GM12878 (cell line): ENCODE measurements around the gene LSM3. TPM values are rescaled to one million over a fixed set of nuclear protein-coding genes. Genes with fewer than 3 reads are reported as not detected.

Source experiments
- ATAC-seq: fragments of 200-7000 bp; cut with Tn5 transposase; 3 replicates; pipeline ENCODE4 v1.9.1; 2020; ENCODE audit warnings: mild to moderate bottlenecking, moderate library complexity
- BruUV-seq: library from RNA; stranded (reverse); fragments of 400-500 nt; replicated peaks from 2 replicates; lab custom pipeline; 2021; lab: Mats Ljungman, UMichigan
- CTCF ChIA-PET: fragments of 300-600 bp; sonication (Branson Sonifier 250); formaldehyde crosslinking; extraction: SDS; loops from one replicate; lab custom pipeline; 2021; ENCODE audit warnings: inconsistent platforms; lab: Yijun Ruan, JAX
- POLR2A ChIA-PET: fragments of 350-600 bp; formaldehyde crosslinking; extraction: SDS; loops from one replicate; lab custom pipeline; 2021; ENCODE audit warnings: inconsistent platforms; lab: Charles Lee
- RAD21 ChIA-PET: fragments of 300-600 bp; sonication (Branson Sonifier 250); formaldehyde crosslinking; loops from one replicate; lab custom pipeline; 2023; ENCODE audit warnings: antibody characterized with exemption; ENCODE audit not compliant: unreplicated experiment; lab: Charles Lee
- SMC1A ChIA-PET: fragments of 300-600 bp; sonication (Branson Sonifier 250); formaldehyde crosslinking; loops from one replicate; lab custom pipeline; 2023; ENCODE audit not compliant: unreplicated experiment, uncharacterized antibody; lab: Charles Lee
- DNase-seq: peaks from one replicate; pipeline ENCODE4 v3.0.0-alpha.2; 2011; ENCODE audit warnings: low read depth, low spot score
- FAIRE-seq: peaks from 3 replicates; lab custom pipeline; 2011; peaks lifted over from hg19 to GRCh38; lab: Jason Lieb, UNC
- H2AFZ ChIP-seq: 2 replicates; pipeline ENCODE4 v1.6.0; 2011; ENCODE audit warnings: low read depth, low read length, control low read depth; ENCODE audit not compliant: control insufficient read depth
- H3K27ac ChIP-seq: 2 replicates; pipeline ENCODE4 v1.5.1; 2011; ENCODE audit warnings: control low read depth; ENCODE audit not compliant: control insufficient read depth, insufficient read depth
- H3K27me3 ChIP-seq, 2 experiments: replicated peaks in 1 of 2; 2 replicates each; pipeline versions ENCODE4 v1.6.0 to v1.6.1; 2011; ENCODE audit warnings: low read length in 1 of 2; ENCODE audit not compliant: control insufficient read depth in 2 of 2, insufficient read depth in 2 of 2
- H3K36me3 ChIP-seq, 2 experiments: 2 replicates each; pipeline ENCODE4 v1.5.1; 2011; ENCODE audit warnings: low read length in 1 of 2; ENCODE audit not compliant: control insufficient read depth in 2 of 2, insufficient read depth in 2 of 2
- H3K4me1 ChIP-seq: 2 replicates; pipeline ENCODE4 v1.6.1; 2011; ENCODE audit warnings: mild to moderate bottlenecking, low read length, moderate library complexity, mixed read lengths; ENCODE audit not compliant: control insufficient read depth, insufficient read depth
- H3K4me2 ChIP-seq: 2 replicates; pipeline ENCODE4 v1.6.0; 2011; ENCODE audit warnings: control low read depth; ENCODE audit not compliant: control insufficient read depth, insufficient read depth
- H3K4me3 ChIP-seq: fragments of 200-600 bp; sonication (generic); 2 replicates; pipeline ENCODE4 v1.5.1; 2016
- H3K79me2 ChIP-seq: 2 replicates; pipeline ENCODE4 v1.6.0; 2011; ENCODE audit warnings: low read length; ENCODE audit not compliant: control insufficient read depth, insufficient read depth
- H3K9ac ChIP-seq: 2 replicates; pipeline ENCODE4 v1.8.0; 2011; ENCODE audit warnings: low read length, control low read depth, mixed read lengths; ENCODE audit not compliant: control insufficient read depth, insufficient read depth
- H3K9me3 ChIP-seq: replicated peaks from 3 replicates; pipeline ENCODE4 v1.5.1; 2011; ENCODE audit warnings: mild to moderate bottlenecking, low read length; ENCODE audit not compliant: control insufficient read depth, insufficient read depth
- H4K20me1 ChIP-seq: 2 replicates; pipeline ENCODE4 v1.6.0; 2011; ENCODE audit not compliant: control insufficient read depth, insufficient read depth
- ATF7 ChIP-seq: fragments of 450-650 bp; IDR thresholded peaks from 2 replicates; pipeline ENCODE4 v1.6.1; 2016; ENCODE audit warnings: low read depth, mild to moderate bottlenecking
- ESRRA ChIP-seq: IDR thresholded peaks from 2 replicates; pipeline ENCODE4 v1.6.1; 2012; ENCODE audit warnings: mild to moderate bottlenecking, low read length, improper control_type of control experiment
- EZH2 ChIP-seq: IDR thresholded peaks from 2 replicates; pipeline ENCODE4 v1.6.1; 2012; ENCODE audit warnings: low read depth, mild to moderate bottlenecking, control low read depth, inconsistent platforms, low read length, borderline replicate concordance; ENCODE audit not compliant: control insufficient read depth
- MEF2A ChIP-seq: IDR thresholded peaks from 2 replicates; pipeline ENCODE4 v1.6.1; 2011; ENCODE audit warnings: low read depth, mild to moderate bottlenecking, low read length, moderate library complexity; ENCODE audit not compliant: insufficient read depth
- NBN ChIP-seq: fragments of 450-650 bp; IDR thresholded peaks from 2 replicates; pipeline ENCODE4 v1.6.1; 2016
- SIN3A ChIP-seq: IDR thresholded peaks from 2 replicates; pipeline ENCODE4 v1.6.1; 2012; ENCODE audit warnings: low read depth, low read length, improper control_type of control experiment
- SMARCA5 ChIP-seq: fragments of 450-650 bp; IDR thresholded peaks from 2 replicates; pipeline ENCODE4 v1.6.1; 2017; ENCODE audit warnings: mild to moderate bottlenecking
- SMC3 ChIP-seq: IDR thresholded peaks from 2 replicates; pipeline ENCODE4 v1.6.1; 2011; ENCODE audit warnings: low read length, improper control_type of control experiment, borderline replicate concordance
- SPI1 ChIP-seq: IDR thresholded peaks from 2 replicates; pipeline ENCODE4 v1.6.1; 2011; ENCODE audit warnings: low read depth, mild to moderate bottlenecking, low read length, moderate library complexity, borderline replicate concordance; ENCODE audit not compliant: insufficient read depth
- STAT1 ChIP-seq: fragments of 450-650 bp; conservative IDR thresholded peaks from 2 replicates; pipeline ENCODE4 v1.6.1; 2014; ENCODE audit warnings: antibody characterized with exemption, mild to moderate bottlenecking
- SUPT20H ChIP-seq: IDR thresholded peaks from 2 replicates; pipeline ENCODE4 v1.6.1; 2011; ENCODE audit warnings: low read depth, mild to moderate bottlenecking, low read length, moderate library complexity, borderline replicate concordance; ENCODE audit not compliant: control insufficient read depth
- TAF1 ChIP-seq: IDR thresholded peaks from 2 replicates; pipeline ENCODE4 v1.6.1; 2011; ENCODE audit warnings: mild to moderate bottlenecking, low read depth, low read length, borderline replicate concordance
- TARDBP ChIP-seq: IDR thresholded peaks from 2 replicates; pipeline ENCODE4 v1.6.1; 2016; ENCODE audit warnings: borderline replicate concordance
- ZNF217 ChIP-seq: fragments of 450-650 bp; IDR thresholded peaks from 2 replicates; pipeline ENCODE4 v1.6.1; 2017; ENCODE audit warnings: antibody characterized with exemption, mild to moderate bottlenecking
- WGBS: methylation state at CpG from one replicate; pipeline ENCODE4 v1.1.6; 2016; ENCODE audit warnings: low lambda C conversion rate; ENCODE audit not compliant: insufficient replicate concordance, insufficient coverage; ENCODE audit errors: missing lambda C conversion rate; 5-methylcytosine and 5-hydroxymethylcytosine counted together
- in situ Hi-C: fragments of 300-500 bp; cut with MboI; formaldehyde crosslinking; loops from 9 replicates; pipeline ENCODE4 v1.14.3; 2018; ENCODE audit warnings: mixed read lengths
- intact Hi-C: fragments of 100-400 bp; cut with micrococcal nuclease; formaldehyde crosslinking; loops from one replicate; pipeline ENCODE4 v1.14.2; 2022; ENCODE audit not compliant: unreplicated experiment
- polyA plus RNA-seq, 11 experiments: library from polyadenylated mRNA; depleted of rRNA in 4 of 11; unstranded in 6 of 11; stranded (reverse) in 5 of 11; fragments of >200 nt; fragmentation: Nextera tagmentation in 4 of 11; fragmentation: Illumina TruSeq in 1 of 11; extraction: Ambion mirVana in 4 of 11; extraction: Trizol in 1 of 11; gene quantifications; 1 replicate in 1 of 11; 2 replicates in 10 of 11; pipeline versions ENCODE4 v1.2.1 to v1.2.3, GENCODE V29; 2011 to 2016; ENCODE audit warnings: inconsistent platforms in 2 of 11, missing spikeins in 2 of 11, low read depth in 1 of 11
- total RNA-seq, 4 experiments: library from RNA; depleted of rRNA in 3 of 4; stranded (reverse); fragments of >200 nt in 3 of 4; fragmentation: Illumina TruSeq in 1 of 4; extraction: Trizol in 1 of 4; gene quantifications; 2 replicates each; pipeline versions ENCODE4 v1.2.1 to v1.2.3, GENCODE V29; 2013 to 2021
- TF ChIP-seq, protein P1 (sequence below): fragments of 450-650 bp; IDR thresholded peaks from 2 replicates; pipeline ENCODE4 v1.6.1; 2017; ENCODE audit warnings: mild to moderate bottlenecking, low read depth, inconsistent platforms; ENCODE audit not compliant: poor library complexity, severe bottlenecking

LSM3 gene
- total and polyA plus RNA-seq, 10 of the 15 experiments (the other 5 are each of a cell fraction or from before 2014, with no cell fraction given), result 15.5 to 111 (median 29.1) TPM

GRCh38 chr3:14220933-14221332, 42.3 kb downstream of the LSM3 start:
- Histone ChIP-seq H3K27ac (no peak overlapping the region), H3K4me3 (no peak overlapping the region), H3K4me2 (no peak overlapping the region), H3K79me2 (no peaks in the 10 kb centered on the region), H3K9ac (no peak overlapping the region), H3K4me1 (peaks cover 10% of the 10 kb centered on the region), H3K9me3 (peaks cover 3% of the 10 kb centered on the region), H2AFZ (no peak overlapping the region), H3K36me3 (no peaks in the 10 kb centered on the region), H3K27me3 (no peaks in the 10 kb centered on the region), H4K20me1 (no peaks in the 10 kb centered on the region)
- ATAC-seq, result no peak
- SMC1A ChIA-PET, result no interaction called here
- in situ Hi-C loops, result no loop called here
- no TSS peak for BruUV-seq
- 3% methylated on average over 1 of the region's 1 CpG for WGBS
- intact Hi-C loops, result no loop called here
- no peak for DNase-seq
- TF ChIP-seq NBN (no peak), ESRRA (no peak), SMC3 (no peak), SIN3A (no peak), SUPT20H (no peak), SMARCA5 (no peak), STAT1 (no peak), TAF1 (no peak)
- RAD21 ChIA-PET, result no interaction called here
- CTCF ChIA-PET, result interaction anchor here (1.6 kb wide), 1 partner anchor 17 kb away, joined by 7 read pairs; no protein-coding TSS in a partner anchor
- POLR2A ChIA-PET, result no interaction called here
- FAIRE-seq, result no peak

GRCh38 chr3:14221902-14222301, 43.3 kb downstream of the LSM3 start:
- Histone ChIP-seq H3K9ac (no peak overlapping the region), H3K4me3 (no peak overlapping the region), H3K4me2 (no peak overlapping the region), H3K27me3 (no peaks in the 10 kb centered on the region), H3K4me1 (peaks cover 10% of the 10 kb centered on the region), H4K20me1 (no peaks in the 10 kb centered on the region), H3K27ac (no peak overlapping the region), H2AFZ (no peak overlapping the region), H3K9me3 (peaks cover 3% of the 10 kb centered on the region), H3K36me3 (no peaks in the 10 kb centered on the region), H3K79me2 (no peaks in the 10 kb centered on the region)
- WGBS, result 0% methylated on average over 1 of the region's 1 CpG
- no TSS peak for BruUV-seq
- SMC1A ChIA-PET, result interaction anchor here (1.2 kb wide), 1 partner anchor 19 kb away, joined by 6 read pairs; no protein-coding TSS in a partner anchor
- RAD21 ChIA-PET, result interaction anchor here (2.5 kb wide), 1 partner anchor 18 kb away, joined by 5 read pairs; no protein-coding TSS in a partner anchor
- POLR2A ChIA-PET, result no interaction called here
- ATAC-seq, result no peak
- no peak for FAIRE-seq
- CTCF ChIA-PET, result interaction anchor here (0.6 to 1.4 kb wide), 3 partner anchors 18 to 358 kb away, joined by 4 to 8 read pairs (median 4); no protein-coding TSS in a partner anchor
- in situ Hi-C loops (no loop called here), intact Hi-C loops (no loop called here)
- no peak for DNase-seq
- TF ChIP-seq ZNF217 (no peak), MEF2A (no peak), SUPT20H (no peak), ATF7 (no peak), SPI1 (no peak), EZH2 (no peak), TARDBP (no peak)
- TF ChIP-seq, protein P1, sequence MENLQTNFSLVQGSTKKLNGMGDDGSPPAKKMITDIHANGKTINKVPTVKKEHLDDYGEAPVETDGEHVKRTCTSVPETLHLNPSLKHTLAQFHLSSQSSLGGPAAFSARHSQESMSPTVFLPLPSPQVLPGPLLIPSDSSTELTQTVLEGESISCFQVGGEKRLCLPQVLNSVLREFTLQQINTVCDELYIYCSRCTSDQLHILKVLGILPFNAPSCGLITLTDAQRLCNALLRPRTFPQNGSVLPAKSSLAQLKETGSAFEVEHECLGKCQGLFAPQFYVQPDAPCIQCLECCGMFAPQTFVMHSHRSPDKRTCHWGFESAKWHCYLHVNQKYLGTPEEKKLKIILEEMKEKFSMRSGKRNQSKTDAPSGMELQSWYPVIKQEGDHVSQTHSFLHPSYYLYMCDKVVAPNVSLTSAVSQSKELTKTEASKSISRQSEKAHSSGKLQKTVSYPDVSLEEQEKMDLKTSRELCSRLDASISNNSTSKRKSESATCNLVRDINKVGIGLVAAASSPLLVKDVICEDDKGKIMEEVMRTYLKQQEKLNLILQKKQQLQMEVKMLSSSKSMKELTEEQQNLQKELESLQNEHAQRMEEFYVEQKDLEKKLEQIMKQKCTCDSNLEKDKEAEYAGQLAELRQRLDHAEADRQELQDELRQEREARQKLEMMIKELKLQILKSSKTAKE, result no peak
